A673 (cell line): Measurements from ENCODE around the gene ZIC1. TPM values are rescaled to one million over a fixed set of nuclear protein-coding genes. Genes with fewer than 3 reads are reported as not detected.

ENCODE experiments used
- Bru-seq: library from RNA; stranded (reverse); fragments of 400-500 nt; gene quantifications from one replicate; lab custom pipeline; 2021; lab: Mats Ljungman, UMichigan
- BruChase-seq, 2 experiments: library from RNA; stranded (reverse); fragments of 400-500 nt; gene quantifications; one replicate each; lab custom pipeline; 2021; lab: Mats Ljungman, UMichigan
- BruUV-seq: library from RNA; stranded (reverse); fragments of 400-500 nt; replicated peaks from 2 replicates; lab custom pipeline; 2021; lab: Mats Ljungman, UMichigan
- CTCF ChIA-PET: fragments of 300-600 bp; sonication (Branson Sonifier 250); formaldehyde crosslinking; loops from one replicate; lab custom pipeline; 2022; ENCODE audit warnings: antibody characterized with exemption; lab: Charles Lee
- POLR2A ChIA-PET: fragments of 300-600 bp; sonication (Branson Sonifier 250); formaldehyde crosslinking; loops from one replicate; lab custom pipeline; 2022; ENCODE audit warnings: antibody characterized with exemption; ENCODE audit not compliant: low non-redundant PET; lab: Charles Lee
- DNase-seq: peaks from one replicate; pipeline ENCODE4 v3.0.0-alpha.2; 2015; ENCODE audit warnings: low spot score
- H3K27ac ChIP-seq: fragments of 200-600 bp; sonication (generic); 2 replicates; pipeline ENCODE4 v1.5.1; 2016; ENCODE audit warnings: mixed run types, low read depth, mild to moderate bottlenecking, mixed read lengths, antibody characterized with exemption, low read length; ENCODE audit not compliant: poor library complexity, severe bottlenecking
- H3K27me3 ChIP-seq: fragments of 200-600 bp; sonication (generic); replicated peaks from 2 replicates; pipeline ENCODE4 v1.6.1; 2017; ENCODE audit warnings: mixed run types, low read depth, mild to moderate bottlenecking, mixed read lengths, antibody characterized with exemption, low read length; ENCODE audit not compliant: insufficient read depth, poor library complexity
- H3K36me3 ChIP-seq: fragments of 200-600 bp; sonication (generic); 2 replicates; pipeline ENCODE4 v1.6.1; 2016; ENCODE audit warnings: mixed run types, mild to moderate bottlenecking, mixed read lengths, antibody characterized with exemption, low read length; ENCODE audit not compliant: insufficient read depth, poor library complexity, severe bottlenecking
- H3K4me1 ChIP-seq: fragments of 200-600 bp; sonication (generic); 2 replicates; pipeline ENCODE4 v1.6.1; 2017; ENCODE audit warnings: mixed run types, mild to moderate bottlenecking, mixed read lengths, antibody characterized with exemption, low read length; ENCODE audit not compliant: insufficient read depth, poor library complexity, severe bottlenecking
- H3K4me3 ChIP-seq: fragments of 200-600 bp; sonication (generic); 2 replicates; pipeline ENCODE4 v1.5.1; 2016; ENCODE audit warnings: low read depth, mixed run types, mild to moderate bottlenecking, mixed read lengths, low read length; ENCODE audit not compliant: poor library complexity, severe bottlenecking
- H3K9me3 ChIP-seq: fragments of 200-600 bp; sonication (generic); 2 replicates; pipeline ENCODE4 v1.6.1; 2016; ENCODE audit warnings: mixed run types, low read depth, mild to moderate bottlenecking, mixed read lengths, antibody characterized with exemption, low read length; ENCODE audit not compliant: poor library complexity, severe bottlenecking
- EZH2 ChIP-seq: fragments of 200-600 bp; sonication (generic); IDR thresholded peaks from 2 replicates; pipeline ENCODE4 v1.6.1; 2017; ENCODE audit warnings: borderline replicate concordance, low read depth, mild to moderate bottlenecking, mixed read lengths, antibody characterized with exemption, low read length; ENCODE audit not compliant: poor library complexity, severe bottlenecking
- intact Hi-C: fragments of 100-400 bp; cut with micrococcal nuclease; formaldehyde crosslinking; loops from one replicate; pipeline ENCODE4 v1.10.0; 2022; ENCODE audit not compliant: unreplicated experiment
- long read RNA-seq: library from polyadenylated mRNA; stranded (forward); transcript quantifications from one replicate; pipeline ENCODE4 v2.0.0, GENCODE V29; 2022
- total RNA-seq: library from RNA; stranded (reverse); gene quantifications from 2 replicates; pipeline ENCODE4 v1.2.3, GENCODE V29; 2021
- TF ChIP-seq, protein P1 (sequence below): fragments of 300-800, 200-600 bp; sonication (generic); conservative IDR thresholded peaks from 2 replicates; pipeline ENCODE4 v1.5.1; 2017; ENCODE audit warnings: low read depth, mild to moderate bottlenecking, antibody characterized with exemption, low read length, moderate library complexity, mixed read lengths

ZIC1 gene
- total RNA-seq (1.4 and 4.2 TPM in 2 replicates), Bru-seq, nascent RNA (percentile 23 among the genes with signal in this experiment), BruChase-seq, experiment 1, labeled RNA remaining after a 2-hour chase (percentile 35 among the genes with signal in this experiment), BruChase-seq, experiment 2, labeled RNA remaining after a 6-hour chase (percentile 34 among the genes with signal in this experiment)
- long read RNA-seq, partial matches to known transcripts, result 0 of 1 reads
- long read RNA-seq, other reads (novel, unspliced or antisense), result 1 of 1 reads

DNA sequence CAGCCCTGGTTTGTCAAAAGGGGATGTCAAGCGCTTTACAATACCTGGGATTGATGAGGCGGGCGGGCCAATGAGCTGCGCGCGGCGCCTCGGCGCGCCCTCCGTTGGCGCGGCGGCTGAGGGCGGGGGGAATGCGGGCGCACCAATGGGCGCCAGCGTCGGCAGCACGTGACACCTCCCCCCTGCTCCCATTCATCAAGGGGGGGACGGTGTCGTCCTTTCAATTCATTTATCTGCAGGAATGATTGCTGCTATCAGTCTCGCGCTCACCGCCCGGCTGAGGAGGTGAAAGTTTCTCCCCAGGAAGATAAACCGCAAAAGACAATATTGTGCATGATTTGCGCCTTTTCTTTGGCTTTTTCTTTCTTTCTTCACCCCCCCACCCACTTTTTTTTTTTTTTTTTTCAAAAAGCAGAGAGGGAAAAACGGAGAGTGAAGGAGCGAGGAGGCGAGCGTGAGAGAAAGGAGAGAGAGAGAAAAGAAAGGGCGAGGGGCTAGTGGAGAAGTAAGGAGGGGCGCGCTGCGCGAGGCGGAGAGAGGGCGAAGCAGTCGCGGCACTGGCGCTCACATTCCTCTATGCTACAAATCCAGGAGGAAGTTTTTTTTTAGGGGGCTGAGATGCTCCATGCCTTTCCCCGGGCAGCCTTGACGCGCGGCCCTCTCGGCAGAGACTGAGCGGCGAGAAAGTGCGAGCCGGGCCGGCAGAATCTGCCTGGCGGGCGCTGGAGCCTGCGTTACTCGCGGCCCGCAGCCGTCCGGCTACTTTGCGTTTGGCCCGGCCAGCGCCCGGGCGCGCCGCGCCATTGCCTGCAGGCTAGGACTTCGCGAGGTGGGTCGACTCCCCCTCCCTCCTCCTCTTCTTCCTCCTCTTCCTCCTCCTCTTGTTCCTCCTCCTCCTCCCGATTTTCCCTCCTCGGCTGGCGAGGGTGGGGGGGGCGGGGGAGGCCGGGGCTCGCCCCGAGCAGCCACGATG lies at the start of gene ZIC1:
Gene ZIC1, plus strand, starts transcription at position 223 of the 973 bp plus-strand sequence. Its CDS starts 748 bp downstream, at position 971.
- peaks cover 8% of the 10 kb centered on the region for H3K4me1 ChIP-seq
- TF ChIP-seq, protein P1, sequence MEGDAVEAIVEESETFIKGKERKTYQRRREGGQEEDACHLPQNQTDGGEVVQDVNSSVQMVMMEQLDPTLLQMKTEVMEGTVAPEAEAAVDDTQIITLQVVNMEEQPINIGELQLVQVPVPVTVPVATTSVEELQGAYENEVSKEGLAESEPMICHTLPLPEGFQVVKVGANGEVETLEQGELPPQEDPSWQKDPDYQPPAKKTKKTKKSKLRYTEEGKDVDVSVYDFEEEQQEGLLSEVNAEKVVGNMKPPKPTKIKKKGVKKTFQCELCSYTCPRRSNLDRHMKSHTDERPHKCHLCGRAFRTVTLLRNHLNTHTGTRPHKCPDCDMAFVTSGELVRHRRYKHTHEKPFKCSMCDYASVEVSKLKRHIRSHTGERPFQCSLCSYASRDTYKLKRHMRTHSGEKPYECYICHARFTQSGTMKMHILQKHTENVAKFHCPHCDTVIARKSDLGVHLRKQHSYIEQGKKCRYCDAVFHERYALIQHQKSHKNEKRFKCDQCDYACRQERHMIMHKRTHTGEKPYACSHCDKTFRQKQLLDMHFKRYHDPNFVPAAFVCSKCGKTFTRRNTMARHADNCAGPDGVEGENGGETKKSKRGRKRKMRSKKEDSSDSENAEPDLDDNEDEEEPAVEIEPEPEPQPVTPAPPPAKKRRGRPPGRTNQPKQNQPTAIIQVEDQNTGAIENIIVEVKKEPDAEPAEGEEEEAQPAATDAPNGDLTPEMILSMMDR, result no peak
- TF ChIP-seq EZH2, result peak; percentile 46
- no TSS peak for BruUV-seq
- CTCF ChIA-PET, result no interaction called here
- H3K9me3 ChIP-seq, result no peaks in the 10 kb centered on the region
- no peak within 1 kb of the TSS for H3K27ac ChIP-seq
- intact Hi-C loops, result no loop called here
- DNase-seq, result no peak
- POLR2A ChIA-PET, result no interaction called here
- H3K36me3 ChIP-seq, result no peaks in the 10 kb centered on the region
- peaks cover 98% of the 10 kb centered on the region for H3K27me3 ChIP-seq
- peak within 1 kb of the TSS; percentile 35 for H3K4me3 ChIP-seq

GRCh38 chr3:147360051-147360439 lies 49.1 kb upstream of the ZIC1 start:
- CTCF ChIA-PET, result no interaction called here
- Histone ChIP-seq H3K27me3 (peaks cover 95% of the 10 kb centered on the region), H3K9me3 (no peaks in the 10 kb centered on the region), H3K4me3 (no peak overlapping the region), H3K27ac (no peak overlapping the region), H3K36me3 (no peaks in the 10 kb centered on the region), H3K4me1 (peaks cover 9% of the 10 kb centered on the region)
- DNase-seq, result no peak
- intact Hi-C loops, result loop anchor here (10.0 kb wide), 2 partner anchors 545 to 615 kb away; no protein-coding TSS in a partner anchor
- POLR2A ChIA-PET, result no interaction called here
- no peak for TF ChIP-seq EZH2
- TF ChIP-seq, protein P1, result no peak
- BruUV-seq, result no TSS peak

DNA sequence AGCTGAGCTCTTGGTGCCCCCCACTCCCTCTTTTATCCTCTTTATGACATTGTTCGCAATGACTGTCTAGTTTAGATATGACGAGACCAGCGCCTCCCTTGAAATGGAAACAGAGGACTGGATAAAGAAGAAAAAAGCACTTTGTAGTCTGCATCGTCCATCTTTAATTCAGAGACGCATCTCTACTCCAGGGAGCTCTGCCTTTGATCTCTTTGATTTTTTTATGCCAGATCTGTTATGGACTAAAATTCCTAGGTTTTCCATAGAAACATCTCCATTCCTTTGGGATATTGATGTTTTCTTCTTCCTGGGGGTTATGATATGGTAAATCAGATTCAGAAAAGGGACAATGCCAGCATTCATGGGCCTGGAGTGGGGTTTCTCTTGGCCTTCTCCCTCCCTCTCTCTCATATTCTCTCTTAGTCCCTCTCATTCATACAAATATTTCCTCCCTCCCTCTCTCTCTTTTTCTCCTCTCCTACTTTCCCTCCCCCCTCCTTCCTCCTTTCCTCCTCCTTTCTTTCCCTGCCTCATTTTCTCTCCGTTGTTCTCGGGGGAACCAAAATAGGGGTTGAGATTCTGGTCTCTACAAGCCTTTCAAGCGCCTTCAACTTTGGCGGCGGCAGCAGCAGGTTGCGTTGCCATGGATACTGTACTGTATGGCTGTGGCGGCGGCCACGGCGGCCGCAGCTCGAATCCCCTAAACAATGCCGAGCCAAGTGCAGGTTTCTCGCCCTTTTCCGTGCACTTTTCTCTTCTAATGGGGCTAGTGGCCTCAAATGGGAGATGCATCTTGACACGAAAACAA lies 48.3 kb upstream of the ZIC1 start:
- intact Hi-C loops, result loop anchor here (10.0 kb wide), 2 partner anchors 546 to 616 kb away; no protein-coding TSS in a partner anchor
- Histone ChIP-seq H3K27ac (no peak overlapping the region), H3K4me1 (peaks cover 9% of the 10 kb centered on the region), H3K9me3 (no peaks in the 10 kb centered on the region), H3K4me3 (no peak overlapping the region), H3K36me3 (no peaks in the 10 kb centered on the region), H3K27me3 (peaks cover 95% of the 10 kb centered on the region)
- TF ChIP-seq, protein P1, result no peak
- TF ChIP-seq EZH2, result no peak
- peak; percentile 53 for DNase-seq
- POLR2A ChIA-PET, result no interaction called here
- BruUV-seq, result no TSS peak
- CTCF ChIA-PET, result interaction anchor here (0.7 kb wide), 1 partner anchor 615 kb away, joined by 6 read pairs; no protein-coding TSS in a partner anchor
